Mammary epithelial cell (primary cell): ENCODE data around the gene DNAL1.

Experiments
- CTCF ChIP-seq, 2 donors: IDR thresholded peaks in 1 of 2; conservative IDR thresholded peaks in 1 of 2; 2 replicates each; pipeline ENCODE4 v1.5.1; 2011 to 2012; ENCODE audit warnings: inconsistent platforms in 2 of 2, low read length in 2 of 2, mild to moderate bottlenecking in 2 of 2, control low read depth in 1 of 2, low read depth in 1 of 2; ENCODE audit not compliant: insufficient read depth in 1 of 2; ENCODE audit errors: extremely low read depth in 1 of 2
- EZH2 ChIP-seq: IDR thresholded peaks from 2 replicates; pipeline ENCODE4 v1.6.1; 2012; ENCODE audit warnings: low read length, inconsistent platforms, borderline replicate concordance

GRCh38 chr14:73616831-73617230 lies 28.0 kb upstream of the DNAL1 start:
- TF ChIP-seq CTCF (conservative IDR thresholded peaks at IDR 0.05 in 1 of 2, IDR thresholded peaks at IDR 0.05 in 1 of 2; ENCODE audit: extremely low read depth in 1 of 2, insufficient read depth in 1 of 2, low read depth in 1 of 2, low read length in 2 of 2) (no peak), EZH2 (no peak)
